Measurements from ENCODE around the gene LMX1A.

The LMX1A gene

GRCh38 chr1:165365341-165365740, 8.8 kb upstream of the LMX1A start:
- TF ChIP-seq CTCF (IDR thresholded peaks at IDR 0.05; ENCODE audit: insufficient read depth, low read length) (no peak), POLR2AphosphoS5 (IDR thresholded peaks at IDR 0.05; ENCODE audit: low read depth) (no peak), SPI1 (IDR thresholded peaks at IDR 0.05; ENCODE audit: borderline replicate concordance, low read depth) (no peak), GABPA (IDR thresholded peaks at IDR 0.05; ENCODE audit: low read depth) (no peak), REST (IDR thresholded peaks at IDR 0.05; ENCODE audit: insufficient replicate concordance, low read depth) (no peak)
- Histone ChIP-seq H3K27ac (replicated peaks) (no peak overlapping the region), H3K4me3 (replicated peaks; ENCODE audit: insufficient read depth, low read length) (no peak overlapping the region)

GRCh38 chr1:165364568-165365133, 8.1 kb upstream of the LMX1A start:
- no peak overlapping the region for H3K27ac ChIP-seq (replicated peaks)
- TF ChIP-seq GABPA (IDR thresholded peaks at IDR 0.05; ENCODE audit: low read depth) (no peak), REST (IDR thresholded peaks at IDR 0.05; ENCODE audit: insufficient replicate concordance, low read depth) (no peak), POLR2AphosphoS5 (IDR thresholded peaks at IDR 0.05; ENCODE audit: low read depth) (no peak), CTCF (IDR thresholded peaks at IDR 0.05; ENCODE audit: insufficient read depth, low read length) (no peak), SPI1 (IDR thresholded peaks at IDR 0.05; ENCODE audit: borderline replicate concordance, low read depth) (no peak)
- H3K4me3 ChIP-seq (replicated peaks; ENCODE audit: insufficient read depth, low read length): no peak overlapping the region
- DNase-seq (ENCODE audit: low read depth in 1 of 2, low spot score in 1 of 2): no peak
- peaks cover 2% of the 10 kb centered on the region for H3K27me3 ChIP-seq (ENCODE audit: insufficient read depth, poor library complexity, severe bottlenecking)

More at GRCh38 chr1:165365341-165365740, 8.8 kb upstream of the LMX1A start:
- no peak for DNase-seq (ENCODE audit: low read depth in 1 of 2, low spot score in 1 of 2)
- peaks cover 2% of the 10 kb centered on the region for H3K27me3 ChIP-seq (ENCODE audit: insufficient read depth, poor library complexity, severe bottlenecking)

GRCh38 chr1:165356876-165357275, 361 bp upstream of the LMX1A start:
- no peak for TF ChIP-seq REST (IDR thresholded peaks at IDR 0.05; ENCODE audit: insufficient replicate concordance, low read depth)
- TF ChIP-seq POLR2AphosphoS5 (IDR thresholded peaks at IDR 0.05; ENCODE audit: low read depth): no peak
- no peak for TF ChIP-seq CTCF (IDR thresholded peaks at IDR 0.05; ENCODE audit: insufficient read depth, low read length)
- TF ChIP-seq SPI1 (IDR thresholded peaks at IDR 0.05; ENCODE audit: borderline replicate concordance, low read depth): no peak
- H3K27ac ChIP-seq (replicated peaks): no peak overlapping the region
- DNase-seq (ENCODE audit: low read depth in 1 of 2, low spot score in 1 of 2): no peak
- no peak overlapping the region for H3K4me3 ChIP-seq (replicated peaks; ENCODE audit: insufficient read depth, low read length)
- H3K27me3 ChIP-seq (ENCODE audit: insufficient read depth, poor library complexity, severe bottlenecking): peaks cover 61% of the 10 kb centered on the region
